ENCODE data around the gene SH3YL1.

SH3YL1 gene

GRCh38 chr2:263774-264492, at the start of gene SH3YL1:
TSS of gene SH3YL1 (minus strand) at chr2:264032. CDS start at chr2:263984, 48 bp downstream.
- DNase-seq (ENCODE audit: low read depth) = no peak

GRCh38 chr2:310994-311393, 47.2 kb upstream of the SH3YL1 start:
- no peak for DNase-seq (ENCODE audit: low read depth)

GRCh38 chr2:309954-310510, 46.2 kb upstream of the SH3YL1 start:
- DNase-seq (ENCODE audit: low read depth) = no peak

- DNase-seq (ENCODE audit: low read depth) = no peak
These were observed 45.5 kb upstream of the SH3YL1 start for GRCh38 chr2:309148-309953.

- DNase-seq (ENCODE audit: low read depth) = no peak
These were observed 41.5 kb upstream of the SH3YL1 start for GRCh38 chr2:305366-305765.

GRCh38 chr2:296354-296753, 32.5 kb upstream of the SH3YL1 start:
- no peak for DNase-seq (ENCODE audit: low read depth)

GRCh38 chr2:295090-295489, 31.3 kb upstream of the SH3YL1 start:
- no peak for DNase-seq (ENCODE audit: low read depth)

- no peak for DNase-seq (ENCODE audit: low read depth)
These were observed 26.4 kb upstream of the SH3YL1 start for GRCh38 chr2:290090-290722.

GRCh38 chr2:289362-290089, 25.7 kb upstream of the SH3YL1 start:
- no peak for DNase-seq (ENCODE audit: low read depth)

- no peak for DNase-seq (ENCODE audit: low read depth)
These were observed 25.0 kb upstream of the SH3YL1 start for GRCh38 chr2:288758-289361.

- DNase-seq (ENCODE audit: low read depth) = no peak
These were observed 24.3 kb upstream of the SH3YL1 start, which contains the start of gene ALKAL2 for GRCh38 chr2:287911-288757. TSS of gene ALKAL2 (minus strand) at chr2:288091. CDS start at chr2:287835, 256 bp downstream.

GRCh38 chr2:287471-287885, 23.6 kb upstream of the SH3YL1 start:
- DNase-seq (ENCODE audit: low read depth) = no peak

GRCh38 chr2:286774-287392, 23.1 kb upstream of the SH3YL1 start:
- DNase-seq (ENCODE audit: low read depth) = no peak

GRCh38 chr2:286035-286434, 22.2 kb upstream of the SH3YL1 start:
- DNase-seq (ENCODE audit: low read depth) = no peak

- no peak for DNase-seq (ENCODE audit: low read depth)
These were observed 21.7 kb upstream of the SH3YL1 start for GRCh38 chr2:285531-285930.

- DNase-seq (ENCODE audit: low read depth) = no peak
These were observed 21.2 kb upstream of the SH3YL1 start for GRCh38 chr2:284896-285492.

- DNase-seq (ENCODE audit: low read depth) = no peak
These were observed 20.4 kb upstream of the SH3YL1 start for GRCh38 chr2:283996-284794.

GRCh38 chr2:282371-283263, 18.8 kb upstream of the SH3YL1 start:
- no peak for DNase-seq (ENCODE audit: low read depth)
